Neuronal stem cell (in vitro differentiated cells): ENCODE data around the gene KLHDC9.

ENCODE experiments used
- DNase-seq: peaks from one replicate; pipeline ENCODE4 v3.0.0-alpha.2; 2013; ENCODE audit warnings: low spot score
- H2AFZ ChIP-seq: one replicate; pipeline ENCODE4 v1.6.1; 2013; ENCODE audit warnings: mild to moderate bottlenecking, low read length, inconsistent platforms
- H2AK5ac ChIP-seq: 2 replicates; pipeline ENCODE4 v1.6.1; 2013; ENCODE audit warnings: low read depth, mild to moderate bottlenecking, inconsistent platforms, low read length, moderate library complexity, mixed read lengths
- H2BK120ac ChIP-seq: 2 replicates; pipeline ENCODE4 v1.6.1; 2013; ENCODE audit warnings: low read depth, mild to moderate bottlenecking, inconsistent platforms, low read length, moderate library complexity, mixed read lengths
- H2BK12ac ChIP-seq: one replicate; pipeline ENCODE4 v1.6.1; 2013; ENCODE audit warnings: low read length, inconsistent platforms
- H2BK15ac ChIP-seq: 2 replicates; pipeline ENCODE4 v1.6.1; 2013; ENCODE audit warnings: mild to moderate bottlenecking, low read length, inconsistent platforms, mixed read lengths
- H2BK5ac ChIP-seq: one replicate; pipeline ENCODE4 v1.6.1; 2013; ENCODE audit warnings: inconsistent platforms, mild to moderate bottlenecking, low read length, moderate library complexity
- H3K14ac ChIP-seq: one replicate; pipeline ENCODE4 v1.6.1; 2013; ENCODE audit warnings: low read length, inconsistent platforms
- H3K18ac ChIP-seq: 2 replicates; pipeline ENCODE4 v1.6.1; 2013; ENCODE audit warnings: low read length, inconsistent platforms
- H3K23ac ChIP-seq: 2 replicates; pipeline ENCODE4 v1.6.1; 2013; ENCODE audit warnings: low read depth, mild to moderate bottlenecking, mixed read lengths, low read length, inconsistent platforms; ENCODE audit not compliant: poor library complexity
- H3K27ac ChIP-seq: replicated peaks from 3 replicates; pipeline ENCODE4 v1.5.1; 2013; ENCODE audit warnings: low read length, inconsistent platforms
- H3K27me3 ChIP-seq, 3 experiments: 2 replicates each; pipeline ENCODE4 v1.6.1; 2013; ENCODE audit warnings: low read length in 3 of 3, mild to moderate bottlenecking in 2 of 3, inconsistent platforms in 1 of 3, low read depth in 1 of 3, mixed read lengths in 1 of 3, moderate library complexity in 1 of 3; ENCODE audit not compliant: control insufficient read depth in 3 of 3, insufficient read depth in 3 of 3
- H3K36me3 ChIP-seq, 2 donors: replicated peaks in 1 of 2; 2 replicates each; pipeline ENCODE4 v1.6.1; 2013; ENCODE audit warnings: low read length in 2 of 2; ENCODE audit not compliant: control insufficient read depth in 2 of 2, insufficient read depth in 2 of 2
- H3K4ac ChIP-seq: 2 replicates; pipeline ENCODE4 v1.6.1; 2013; ENCODE audit warnings: inconsistent platforms, mild to moderate bottlenecking, low read length, moderate library complexity
- H3K4me1 ChIP-seq, 2 donors: 1 replicate in 1 of 2; 2 replicates in 1 of 2; pipeline ENCODE4 v1.6.1; 2013; ENCODE audit warnings: low read length in 2 of 2, low read depth in 1 of 2; ENCODE audit not compliant: control insufficient read depth in 2 of 2, insufficient read depth in 1 of 2
- H3K4me2 ChIP-seq: one replicate; pipeline ENCODE4 v1.6.1; 2013; ENCODE audit warnings: mild to moderate bottlenecking, low read length, inconsistent platforms; ENCODE audit not compliant: insufficient read depth, poor library complexity, severe bottlenecking
- H3K4me3 ChIP-seq, 2 donors: 2 replicates each; pipeline ENCODE4 v1.5.1; 2013; ENCODE audit warnings: low read length in 2 of 2, mild to moderate bottlenecking in 2 of 2, inconsistent platforms in 1 of 2, moderate library complexity in 1 of 2
- H3K79me1 ChIP-seq: one replicate; pipeline ENCODE4 v1.6.1; 2013; ENCODE audit warnings: low read depth, mild to moderate bottlenecking, inconsistent platforms, low read length, moderate library complexity
- H3K9ac ChIP-seq: one replicate; pipeline ENCODE4 v1.6.1; 2013; ENCODE audit warnings: mild to moderate bottlenecking, low read depth, low read length, inconsistent platforms; ENCODE audit not compliant: poor library complexity
- H3K9me3 ChIP-seq, 2 donors: replicated peaks in 1 of 2; 2 replicates each; pipeline versions ENCODE3 to v1.6.1; 2013; ENCODE audit warnings: low read length in 2 of 2, mild to moderate bottlenecking in 2 of 2, inconsistent platforms in 1 of 2, low read depth in 1 of 2, mixed read lengths in 1 of 2, moderate library complexity in 1 of 2; ENCODE audit not compliant: control insufficient read depth in 2 of 2, insufficient read depth in 1 of 2
- H4K8ac ChIP-seq: one replicate; pipeline ENCODE4 v1.6.1; 2013; ENCODE audit warnings: low read depth, mild to moderate bottlenecking, inconsistent platforms, low read length, moderate library complexity
- H4K91ac ChIP-seq: one replicate; pipeline ENCODE4 v1.6.1; 2013; ENCODE audit warnings: low read length, low read depth, mild to moderate bottlenecking, inconsistent platforms; ENCODE audit not compliant: poor library complexity
- WGBS, 2 donors: extraction: QIAGEN DNeasy Blood & Tissue Kit; methylation state at CpG; one replicate each; pipeline ENCODE4 v1.1.7; 2013; ENCODE audit warnings: missing lambda C conversion rate in 2 of 2, mixed read lengths in 1 of 2; ENCODE audit not compliant: insufficient read length in 2 of 2, insufficient replicate concordance in 1 of 2; ENCODE audit errors: extremely low coverage in 2 of 2; 5-methylcytosine and 5-hydroxymethylcytosine counted together

KLHDC9 gene

DNA sequence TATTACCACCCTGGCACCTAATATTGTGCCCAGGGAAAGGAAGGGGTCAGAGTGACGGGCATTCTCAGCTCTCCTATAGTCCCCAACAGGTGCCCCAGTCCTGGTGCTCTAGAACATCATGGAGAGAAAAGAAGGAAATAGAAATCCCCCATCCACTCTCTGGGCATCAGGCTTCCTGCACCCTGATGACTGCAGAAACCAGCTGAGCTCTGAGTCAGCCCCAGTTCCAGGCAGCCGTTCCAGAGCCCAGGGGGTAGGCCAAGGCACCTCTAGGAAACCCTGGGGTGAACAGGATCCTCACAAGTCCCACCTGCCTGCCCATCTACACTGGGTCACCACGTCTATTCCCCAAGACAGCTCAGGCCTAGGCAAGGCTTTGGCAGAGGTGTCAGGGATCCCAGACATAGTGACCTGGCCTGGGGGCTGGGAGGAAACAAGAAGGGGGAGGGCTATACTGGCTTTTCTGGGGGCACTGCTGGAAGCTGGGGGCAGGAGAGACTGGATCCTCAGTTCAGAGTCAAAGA, 9.5 kb upstream of the KLHDC9 start:
- no peak overlapping the region for H2AFZ ChIP-seq
- no peak overlapping the region for H2AK5ac ChIP-seq
- H4K91ac ChIP-seq, result no peak overlapping the region
- no peak overlapping the region for H2BK12ac ChIP-seq
- no peaks in the 10 kb centered on the region for H3K9me3 ChIP-seq
- H3K4me3 ChIP-seq, result no peak overlapping the region
- no peak overlapping the region for H3K18ac ChIP-seq
- no peak for DNase-seq
- H3K27ac ChIP-seq, result no peak overlapping the region
- H4K8ac ChIP-seq, result no peak overlapping the region
- H3K14ac ChIP-seq, result no peak overlapping the region
- H3K27me3 ChIP-seq, result peaks cover 0 to 56% (median 0%) of the 10 kb centered on the region in 3 experiments
- no peak overlapping the region for H2BK15ac ChIP-seq
- H3K9ac ChIP-seq, result no peak overlapping the region
- H3K36me3 ChIP-seq, result no peaks in the 10 kb centered on the region
- no peak overlapping the region for H3K4ac ChIP-seq
- WGBS, 2 donors, result no CpG with 5 or more reads among the region's 3 CpGs
- H3K23ac ChIP-seq, result no peak overlapping the region
- H3K79me1 ChIP-seq, result no peaks in the 10 kb centered on the region
- H2BK5ac ChIP-seq, result peak overlapping the region; percentile 31
- H2BK120ac ChIP-seq, result no peak overlapping the region
- H3K4me1 ChIP-seq, result peaks cover 0 to 2% of the 10 kb centered on the region in 2 donors
- H3K4me2 ChIP-seq, result no peak overlapping the region

DNA sequence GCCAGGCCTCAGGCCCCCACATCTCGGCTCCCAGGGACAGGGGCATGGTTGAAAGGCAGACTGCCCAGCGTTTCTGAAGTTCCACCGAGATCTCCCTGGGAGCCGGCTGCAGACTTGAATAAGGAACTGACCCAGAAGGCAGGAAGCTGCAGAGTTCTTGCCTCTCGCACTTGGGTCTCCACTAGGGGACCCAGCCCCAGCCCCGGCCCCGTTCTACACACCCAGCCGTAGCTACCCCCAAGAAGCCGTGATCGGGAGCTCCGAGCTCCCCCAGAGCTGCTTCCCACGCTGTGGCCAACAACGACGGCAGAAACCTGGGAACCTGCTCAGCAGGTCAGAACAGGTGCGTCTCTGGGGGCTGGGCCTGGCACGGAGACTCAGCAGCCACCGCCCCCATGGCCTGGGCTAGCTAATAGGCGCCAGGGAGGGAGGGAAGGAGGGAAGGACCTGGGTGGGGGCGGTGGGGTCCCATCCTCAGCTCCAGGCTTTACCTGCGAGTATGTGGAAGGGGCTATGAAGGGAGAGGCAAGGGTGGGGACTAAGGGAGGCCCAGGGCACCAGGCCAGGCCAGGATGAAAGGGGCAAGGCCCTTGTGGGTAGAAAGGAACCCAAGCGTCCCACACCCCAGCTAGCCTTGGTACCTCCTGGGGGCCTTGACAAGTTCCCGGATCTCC, 8.8 kb upstream of the KLHDC9 start, which contains the start of gene NECTIN4:
NECTIN4 (minus strand) TSS at position 308 of the 674 bp plus-strand sequence; CDS start at position 46, 262 bp downstream.
- H3K23ac ChIP-seq, result no peak within 1 kb of the TSS
- H3K27ac ChIP-seq, result no peak within 1 kb of the TSS
- H3K4me2 ChIP-seq, result no peak within 1 kb of the TSS
- H3K18ac ChIP-seq, result no peak within 1 kb of the TSS
- no peak within 1 kb of the TSS for H4K8ac ChIP-seq
- H2BK5ac ChIP-seq, result peak within 1 kb of the TSS; percentile 31
- no peaks in the 10 kb centered on the region for H3K36me3 ChIP-seq
- H2AFZ ChIP-seq, result no peak within 1 kb of the TSS
- no peak within 1 kb of the TSS for H3K4ac ChIP-seq
- no peaks in the 10 kb centered on the region for H3K9me3 ChIP-seq
- no peak for DNase-seq
- H3K79me1 ChIP-seq, result no peaks in the 10 kb centered on the region
- no peak within 1 kb of the TSS for H3K9ac ChIP-seq
- no peak within 1 kb of the TSS for H3K4me3 ChIP-seq
- H3K27me3 ChIP-seq, result peaks cover 0 to 56% (median 0%) of the 10 kb centered on the region in 3 experiments
- H2BK12ac ChIP-seq, result no peak within 1 kb of the TSS
- H3K4me1 ChIP-seq, result peaks cover 0 to 2% of the 10 kb centered on the region in 2 donors
- H2BK120ac ChIP-seq, result no peak within 1 kb of the TSS
- no CpG with 5 or more reads among the region's 22 CpGs for WGBS, 2 donors
- no peak within 1 kb of the TSS for H3K14ac ChIP-seq
- no peak within 1 kb of the TSS for H2BK15ac ChIP-seq
- peak within 1 kb of the TSS; percentile 19 for H2AK5ac ChIP-seq
- no peak within 1 kb of the TSS for H4K91ac ChIP-seq

DNA sequence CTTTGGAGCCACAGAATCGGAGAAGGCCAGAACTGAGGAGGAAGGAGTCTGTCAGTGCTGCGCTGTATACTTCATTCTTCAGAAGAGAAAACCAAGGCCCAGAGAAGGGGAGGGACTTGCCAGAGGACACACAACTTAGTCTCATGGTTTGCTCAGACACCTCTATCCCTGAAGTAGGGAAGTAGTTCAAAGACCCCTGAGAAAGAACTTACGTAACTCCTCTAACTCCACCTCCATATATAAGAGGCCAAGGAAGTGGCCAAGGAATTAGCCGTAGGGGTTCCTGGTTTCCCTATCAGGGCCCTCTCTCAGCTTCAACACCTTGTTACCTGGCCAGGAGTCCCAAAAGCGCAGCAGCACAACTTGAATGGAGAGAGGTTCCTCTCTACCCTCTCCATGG, 8.2 kb upstream of the KLHDC9 start:
- no peak overlapping the region for H2BK5ac ChIP-seq
- H3K9ac ChIP-seq, result no peak overlapping the region
- DNase-seq, result no peak
- no peak overlapping the region for H3K27ac ChIP-seq
- no peak overlapping the region for H3K23ac ChIP-seq
- no peaks in the 10 kb centered on the region for H3K36me3 ChIP-seq
- H3K9me3 ChIP-seq, result no peaks in the 10 kb centered on the region
- no peak overlapping the region for H3K14ac ChIP-seq
- H3K4ac ChIP-seq, result no peak overlapping the region
- H3K4me2 ChIP-seq, result no peak overlapping the region
- H2AK5ac ChIP-seq, result no peak overlapping the region
- no peaks in the 10 kb centered on the region for H3K79me1 ChIP-seq
- H4K8ac ChIP-seq, result no peak overlapping the region
- no peak overlapping the region for H2AFZ ChIP-seq
- H2BK15ac ChIP-seq, result no peak overlapping the region
- no peak overlapping the region for H2BK12ac ChIP-seq
- H3K18ac ChIP-seq, result no peak overlapping the region
- H3K4me3 ChIP-seq, result no peak overlapping the region
- WGBS, 2 donors, result no CpG with 5 or more reads among the region's 5 CpGs
- no peak overlapping the region for H2BK120ac ChIP-seq
- H3K4me1 ChIP-seq, result peaks cover 0 to 2% of the 10 kb centered on the region in 2 donors
- H4K91ac ChIP-seq, result no peak overlapping the region
- peaks cover 0 to 56% (median 0%) of the 10 kb centered on the region in 3 experiments for H3K27me3 ChIP-seq

DNA sequence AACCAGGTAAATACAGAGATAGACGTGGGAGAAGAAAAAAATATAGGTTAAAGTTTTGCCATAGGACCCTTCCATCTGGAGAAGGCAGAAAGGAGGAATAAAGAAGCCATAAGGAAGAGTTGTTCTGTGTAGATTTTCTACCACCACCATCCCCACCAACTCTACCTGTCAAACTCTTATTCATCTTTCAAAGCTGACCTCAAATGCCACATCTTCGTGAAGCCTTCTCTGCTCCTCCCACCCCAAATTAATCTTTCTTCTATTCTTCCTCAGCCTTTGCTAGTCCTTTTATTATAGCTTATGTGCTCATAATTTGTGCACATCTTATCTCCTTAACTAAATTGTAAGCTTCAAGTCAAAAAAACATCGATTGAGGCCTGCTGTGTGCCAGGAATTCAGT, 7.5 kb upstream of the KLHDC9 start:
- WGBS, 2 donors, result no CpG with 5 or more reads among the region's 3 CpGs
- no peak overlapping the region for H2AK5ac ChIP-seq

More for the DNA sequence above, 7.5 kb upstream of the KLHDC9 start:
- Histone ChIP-seq H2BK120ac (no peak overlapping the region), H3K9ac (no peak overlapping the region), H3K9me3 (no peaks in the 10 kb centered on the region), H3K23ac (no peak overlapping the region), H3K14ac (no peak overlapping the region), H2BK5ac (no peak overlapping the region), H2AFZ (no peak overlapping the region), H3K79me1 (no peaks in the 10 kb centered on the region), H4K8ac (no peak overlapping the region), H3K36me3 (no peaks in the 10 kb centered on the region), H3K4ac (no peak overlapping the region), H3K27me3 (peaks cover 0 to 56% (median 0%) of the 10 kb centered on the region in 3 experiments), H3K4me1 (no peaks in the 10 kb centered on the region), H3K4me3 (no peak overlapping the region), H3K4me2 (no peak overlapping the region), H2BK15ac (no peak overlapping the region), H4K91ac (no peak overlapping the region), H3K18ac (no peak overlapping the region), H2BK12ac (no peak overlapping the region), H3K27ac (no peak overlapping the region)
- DNase-seq, result no peak
